Adipocyte (in vitro differentiated cells): Measurements from ENCODE around the gene ARSG.
"Not testable (repeated sequence)": the region's sequence is repeated elsewhere in the genome, so short reads cannot be mapped to it uniquely, and the experiment has no call there.

Experiments
- DNase-seq: peaks from one replicate; pipeline ENCODE4 v3.0.0-alpha.2; 2015; ENCODE audit warnings: low read depth
- H3K27me3 ChIP-seq: replicated peaks from 2 replicates; pipeline ENCODE4 v1.7.0; 2013; ENCODE audit warnings: mild to moderate bottlenecking, low read length, moderate library complexity; ENCODE audit not compliant: control insufficient read depth, insufficient read depth
- H3K36me3 ChIP-seq: 2 replicates; pipeline ENCODE4 v1.7.0; 2013; ENCODE audit warnings: low read length, mild to moderate bottlenecking, moderate library complexity; ENCODE audit not compliant: control insufficient read depth, insufficient read depth, severe bottlenecking
- H3K4me1 ChIP-seq: 2 replicates; pipeline ENCODE4 v1.7.0; 2013; ENCODE audit warnings: mild to moderate bottlenecking, low read length, moderate library complexity; ENCODE audit not compliant: control insufficient read depth, insufficient read depth
- H3K4me3 ChIP-seq: 2 replicates; pipeline ENCODE4 v1.7.0; 2013; ENCODE audit warnings: mild to moderate bottlenecking, low read length, moderate library complexity
- H3K9ac ChIP-seq: 2 replicates; pipeline ENCODE4 v1.7.0; 2013; ENCODE audit warnings: mild to moderate bottlenecking, low read length, moderate library complexity
- H3K9me3 ChIP-seq: 2 replicates; pipeline ENCODE4 v1.7.0; 2013; ENCODE audit warnings: mild to moderate bottlenecking, low read length, moderate library complexity; ENCODE audit not compliant: control insufficient read depth

ARSG gene

DNA sequence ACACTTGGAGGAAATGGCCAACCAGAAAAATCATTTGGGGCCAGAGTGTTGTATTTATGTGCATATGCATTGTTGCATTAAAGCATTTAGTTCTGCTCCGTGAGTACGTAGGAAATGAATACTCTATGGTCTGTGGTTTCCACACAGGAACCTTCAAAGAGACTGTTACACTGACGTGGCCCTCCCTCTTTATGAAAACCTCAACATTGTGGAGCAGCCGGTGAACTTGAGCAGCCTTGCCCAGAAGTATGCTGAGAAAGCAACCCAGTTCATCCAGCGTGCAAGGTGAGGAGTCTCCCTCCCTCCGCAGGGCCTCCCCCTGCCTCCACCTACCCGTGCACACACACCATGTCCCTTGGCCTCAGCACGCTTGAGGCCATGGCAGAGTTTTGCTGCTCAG is 65.2 kb downstream of the ARSG start:
- Histone ChIP-seq H3K9ac (no peak overlapping the region), H3K4me3 (no peak overlapping the region), H3K36me3 (no peaks in the 10 kb centered on the region), H3K4me1 (peaks cover 9% of the 10 kb centered on the region), H3K27me3 (no peaks in the 10 kb centered on the region), H3K9me3 (no peaks in the 10 kb centered on the region)
- no peak for DNase-seq

DNA sequence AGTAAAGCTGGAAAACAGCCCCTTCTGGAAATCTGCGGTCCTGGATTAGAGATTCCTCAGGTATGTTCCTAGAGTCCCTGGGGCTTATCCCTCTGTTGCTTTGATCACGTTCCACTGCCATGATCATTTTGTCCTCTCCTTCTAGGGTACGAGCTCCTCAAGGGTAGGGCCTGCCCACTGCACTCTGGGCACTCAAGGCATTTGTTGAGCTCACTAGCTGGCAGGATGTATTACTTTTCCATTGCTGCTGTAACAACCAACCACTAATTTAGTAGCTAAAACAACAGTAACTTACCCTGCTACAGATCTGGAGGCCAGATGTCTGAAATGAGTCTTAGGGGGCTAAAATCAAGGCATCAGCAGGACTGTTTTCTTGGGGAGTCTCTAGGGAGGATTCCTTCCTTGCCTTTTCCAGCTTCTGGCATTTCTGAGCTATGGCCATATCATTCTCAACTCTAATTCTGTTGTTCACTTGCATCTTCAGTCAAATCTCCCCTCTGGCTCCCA is 65.7 kb downstream of the ARSG start:
- no peak for DNase-seq
- Histone ChIP-seq H3K4me3 (no peak overlapping the region), H3K9me3 (no peaks in the 10 kb centered on the region), H3K9ac (no peak overlapping the region), H3K36me3 (no peaks in the 10 kb centered on the region), H3K4me1 (peaks cover 9% of the 10 kb centered on the region), H3K27me3 (no peaks in the 10 kb centered on the region)

DNA sequence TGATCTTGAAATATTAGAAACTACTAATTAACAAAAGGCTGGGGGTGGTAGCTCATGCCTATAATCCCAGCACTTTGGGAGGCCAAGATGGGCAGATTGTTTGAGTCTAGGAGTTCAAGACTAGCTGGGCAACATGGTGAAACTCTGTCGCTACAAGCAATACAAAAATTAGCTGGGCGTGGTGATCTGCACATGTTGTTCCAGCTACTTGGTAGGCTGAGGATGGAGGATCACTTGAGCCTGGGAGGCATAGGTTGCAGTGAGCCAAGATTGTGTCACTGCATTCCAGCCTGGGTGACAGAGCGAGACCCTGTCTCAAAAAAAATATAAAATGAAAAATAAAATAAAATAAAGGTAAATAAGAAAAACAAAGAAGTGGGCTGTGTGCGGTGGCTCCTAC is 66.6 kb downstream of the ARSG start:
- no peak overlapping the region for H3K4me3 ChIP-seq
- DNase-seq = no peak
- H3K36me3 ChIP-seq = no peaks in the 10 kb centered on the region
- no peaks in the 10 kb centered on the region for H3K27me3 ChIP-seq
- H3K9ac ChIP-seq = no peak overlapping the region
- peaks cover 9% of the 10 kb centered on the region for H3K4me1 ChIP-seq
- H3K9me3 ChIP-seq = no peaks in the 10 kb centered on the region

GRCh38 chr17:68359791-68360535 is 68.7 kb downstream of the ARSG start:
- Histone ChIP-seq H3K9me3 (no peaks in the 10 kb centered on the region), H3K9ac (no peak overlapping the region), H3K4me3 (no peak overlapping the region), H3K36me3 (no peaks in the 10 kb centered on the region), H3K4me1 (peaks cover 2% of the 10 kb centered on the region), H3K27me3 (no peaks in the 10 kb centered on the region)
- no peak for DNase-seq

- DNase-seq = no peak
- Histone ChIP-seq H3K27me3 (no peaks in the 10 kb centered on the region), H3K9ac (no peak overlapping the region), H3K4me1 (no peaks in the 10 kb centered on the region), H3K36me3 (no peaks in the 10 kb centered on the region), H3K9me3 (no peaks in the 10 kb centered on the region), H3K4me3 (no peak overlapping the region)
These were observed 74.2 kb downstream of the ARSG start for GRCh38 chr17:68365469-68365868.

- Histone ChIP-seq H3K9ac (no peak overlapping the region), H3K27me3 (no peaks in the 10 kb centered on the region), H3K4me1 (no peaks in the 10 kb centered on the region), H3K9me3 (no peaks in the 10 kb centered on the region), H3K4me3 (no peak overlapping the region), H3K36me3 (no peaks in the 10 kb centered on the region)
- DNase-seq = no peak
These were observed 77.1 kb downstream of the ARSG start for GRCh38 chr17:68368387-68368786.

- peaks cover 30% of the 10 kb centered on the region for H3K4me1 ChIP-seq
- no peaks in the 10 kb centered on the region for H3K36me3 ChIP-seq
- no peak for DNase-seq
- no peak overlapping the region for H3K9ac ChIP-seq
- H3K27me3 ChIP-seq = no peaks in the 10 kb centered on the region
- H3K9me3 ChIP-seq = no peaks in the 10 kb centered on the region
- no peak overlapping the region for H3K4me3 ChIP-seq
These were observed 84.3 kb downstream of the ARSG start for GRCh38 chr17:68375566-68375965.

GRCh38 chr17:68376178-68376577 is 84.9 kb downstream of the ARSG start:
- H3K27me3 ChIP-seq, H3K9ac ChIP-seq, H3K36me3 ChIP-seq, H3K9me3 ChIP-seq, DNase-seq, H3K4me3 ChIP-seq: not testable (repeated sequence)
- H3K4me1 ChIP-seq = peaks cover 36% of the 10 kb centered on the region

GRCh38 chr17:68377771-68378267 is 86.5 kb downstream of the ARSG start:
- H3K9ac ChIP-seq = peak overlapping the region; percentile 88
- H3K27me3 ChIP-seq = no peaks in the 10 kb centered on the region
- H3K9me3 ChIP-seq = no peaks in the 10 kb centered on the region
- no peaks in the 10 kb centered on the region for H3K36me3 ChIP-seq
- peak overlapping the region; percentile 56 for H3K4me3 ChIP-seq
- peaks cover 48% of the 10 kb centered on the region for H3K4me1 ChIP-seq
- DNase-seq = no peak

GRCh38 chr17:68378268-68379176 is 87.2 kb downstream of the ARSG start:
- no peaks in the 10 kb centered on the region for H3K9me3 ChIP-seq
- H3K9ac ChIP-seq = peak overlapping the region; percentile 88
- H3K27me3 ChIP-seq = no peaks in the 10 kb centered on the region
- peaks cover 54% of the 10 kb centered on the region for H3K4me1 ChIP-seq
- DNase-seq = peak; percentile 95
- H3K4me3 ChIP-seq = peak overlapping the region; percentile 56
- H3K36me3 ChIP-seq = no peaks in the 10 kb centered on the region

DNA sequence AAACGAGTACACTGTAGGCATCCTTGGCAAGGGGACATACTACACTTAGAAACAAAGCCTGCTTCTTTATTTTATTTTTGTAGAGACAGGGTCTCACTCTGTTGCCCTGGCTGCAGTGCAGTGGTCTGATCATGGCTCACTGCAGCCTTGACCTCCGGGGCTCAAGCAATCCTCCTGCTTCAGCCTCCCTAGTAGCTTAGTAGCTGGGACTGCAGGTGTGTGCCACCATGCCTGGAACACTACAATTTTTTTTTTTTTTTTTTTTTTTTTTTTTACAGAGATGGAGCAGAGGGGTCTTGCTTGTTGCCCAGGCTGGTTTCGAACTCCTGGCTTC is 87.8 kb downstream of the ARSG start:
- DNase-seq = no peak
- peak overlapping the region; percentile 56 for H3K4me3 ChIP-seq
- H3K4me1 ChIP-seq = peaks cover 61% of the 10 kb centered on the region
- no peaks in the 10 kb centered on the region for H3K36me3 ChIP-seq
- H3K9ac ChIP-seq = peak overlapping the region; percentile 88
- H3K27me3 ChIP-seq = no peaks in the 10 kb centered on the region
- no peaks in the 10 kb centered on the region for H3K9me3 ChIP-seq
